CD4-positive, alpha-beta T cell treated with Interleukin-10 for 1 hour (primary cell): ENCODE measurements around the gene ANKIB1.
"Not testable (repeated sequence)": the region's sequence is repeated elsewhere in the genome, so short reads cannot be mapped to it uniquely, and the experiment has no call there.

Source experiments
- DNase-seq: peaks from one replicate; pipeline ENCODE4 v3.0.0-alpha.2; 2020

ANKIB1 gene

GRCh38 chr7:92245487-92246359, at the start of gene ANKIB1, which contains the start of gene KRIT1:
Gene ANKIB1 (plus strand): TSS chr7:92245974. CDS start chr7:92294979, 49,005 bp downstream.
Gene KRIT1 (minus strand): TSS chr7:92245914. CDS start chr7:92242135, 3,779 bp downstream.
- peak; percentile 89 for DNase-seq

GRCh38 chr7:92200791-92201190, 45.0 kb upstream of the ANKIB1 start:
- no peak for DNase-seq

DNA sequence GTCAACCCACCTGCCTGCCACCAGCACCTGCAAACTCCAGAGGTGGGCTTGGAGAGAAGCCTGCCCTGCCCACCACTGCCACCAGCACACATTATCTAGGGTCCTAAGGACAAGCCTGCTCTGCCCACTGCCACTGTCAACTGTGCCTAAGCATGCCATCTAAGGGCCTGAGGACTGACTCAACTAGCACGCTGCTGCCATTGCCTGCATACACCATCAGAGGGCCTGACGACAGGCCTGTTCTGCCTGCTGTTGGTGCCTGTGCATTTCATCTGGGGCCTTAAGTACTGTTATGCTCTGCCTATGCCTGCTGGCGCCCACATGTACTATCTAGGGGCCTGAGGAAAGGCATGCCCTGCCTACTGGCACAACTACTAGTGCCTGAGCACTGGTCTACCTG, 39.8 kb upstream of the ANKIB1 start:
- no peak for DNase-seq

GRCh38 chr7:92206672-92207071, 39.1 kb upstream of the ANKIB1 start:
- peak; percentile 2 for DNase-seq

GRCh38 chr7:92221766-92222165, 24.0 kb upstream of the ANKIB1 start:
- no peak for DNase-seq

DNA sequence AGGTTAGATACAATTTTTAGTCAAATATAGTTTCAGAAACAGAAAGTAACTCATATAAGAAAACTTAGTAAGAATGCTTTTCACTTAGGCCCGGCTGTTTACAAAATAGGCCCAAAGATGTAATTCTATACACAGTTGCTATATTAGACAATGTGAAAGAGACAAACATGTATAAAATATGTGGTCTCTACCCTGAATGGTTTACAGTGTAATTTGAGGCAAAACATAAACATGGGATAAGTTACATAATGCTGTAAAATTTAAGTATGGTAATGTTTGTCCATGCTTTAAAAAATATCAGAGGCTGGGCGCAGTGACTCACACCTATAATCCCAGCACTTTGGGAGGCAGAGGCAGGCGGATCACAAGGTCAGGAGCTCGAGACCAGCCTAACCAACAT, 18.8 kb upstream of the ANKIB1 start:
- no peak for DNase-seq

- DNase-seq: no peak
Observed at GRCh38 chr7:92228100-92228499, 17.7 kb upstream of the ANKIB1 start.

DNA sequence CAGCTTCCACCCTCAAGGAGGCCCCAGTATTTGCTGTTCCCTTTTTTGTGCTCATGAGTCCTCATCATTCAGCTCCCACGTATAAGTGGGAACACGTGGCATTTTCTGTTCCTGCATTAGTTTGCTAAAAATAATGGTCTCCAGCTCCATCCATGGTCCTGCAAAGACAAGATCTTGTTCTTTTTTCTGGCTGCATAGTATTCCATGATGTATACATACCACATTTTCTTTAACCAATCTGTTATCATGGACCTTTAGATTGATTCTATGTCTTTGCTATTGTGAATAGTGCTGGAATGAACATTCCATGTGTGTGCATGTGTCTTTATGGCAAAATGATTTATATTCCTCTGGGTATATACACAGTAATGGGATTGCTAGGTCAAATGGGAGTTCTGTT, 17.0 kb upstream of the ANKIB1 start:
- DNase-seq: no peak

- DNase-seq: no peak
Observed at GRCh38 chr7:92230547-92230946, 15.2 kb upstream of the ANKIB1 start.

DNA sequence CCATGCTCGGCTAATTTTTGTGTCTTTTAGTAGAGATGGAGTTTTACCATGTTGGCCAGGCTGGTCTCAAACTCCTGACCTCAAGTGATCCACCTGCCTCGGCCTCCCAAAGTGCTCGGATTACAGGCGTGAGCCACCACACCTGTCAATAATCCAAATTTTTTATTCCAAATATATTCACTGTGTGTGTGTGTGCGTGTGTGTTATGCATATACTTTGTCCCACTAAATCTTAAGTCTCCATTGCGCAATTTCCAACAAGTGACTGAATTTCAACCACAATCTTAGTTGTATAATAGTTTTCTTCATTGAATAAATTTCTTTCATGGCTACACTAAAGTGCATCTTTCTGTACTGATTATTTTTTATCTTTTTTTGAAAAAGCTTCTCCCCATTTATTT, 2.8 kb upstream of the ANKIB1 start:
- DNase-seq: no peak

GRCh38 chr7:92244808-92245486, 827 bp upstream of the ANKIB1 start:
- no peak for DNase-seq

DNA sequence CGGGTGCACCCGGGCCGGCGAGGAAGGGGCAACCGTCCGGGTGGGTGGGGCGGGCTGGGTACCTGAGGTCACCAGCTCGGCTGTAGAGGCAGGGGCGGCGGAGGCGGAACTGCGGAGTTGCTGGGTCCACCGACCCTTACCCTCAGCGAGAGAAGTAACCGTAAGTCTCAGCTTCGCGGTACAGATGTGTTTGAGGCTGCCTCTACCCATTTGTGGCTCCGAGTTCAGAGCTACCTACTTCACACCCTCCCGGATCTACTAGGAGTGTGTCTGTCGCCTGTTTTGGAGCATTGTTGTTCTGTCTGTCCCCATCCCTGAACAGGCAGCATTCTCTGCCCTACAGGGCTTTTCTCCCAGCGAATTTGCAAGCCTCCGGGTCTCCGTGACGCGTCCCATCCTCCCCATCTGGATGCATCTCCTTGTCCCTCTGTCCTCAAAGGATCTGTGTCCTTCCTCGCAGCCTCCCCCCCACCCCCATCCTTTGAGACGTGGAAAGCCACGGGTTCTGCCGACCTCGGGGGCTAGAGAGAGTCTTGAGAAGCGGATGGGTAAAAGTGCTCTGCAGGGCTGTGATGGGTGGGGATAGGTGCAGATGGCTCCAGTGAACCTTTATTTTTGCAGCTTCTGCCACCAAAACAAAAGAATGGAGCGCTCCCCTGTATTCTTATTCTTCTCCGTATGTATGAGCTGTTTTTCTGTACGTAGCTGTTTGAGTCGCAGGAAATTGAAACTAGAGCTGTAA, 757 bp downstream of the ANKIB1 start:
- DNase-seq: peak; percentile 37

- DNase-seq: no peak
Observed at GRCh38 chr7:92250603-92251002, 4.8 kb downstream of the ANKIB1 start.

GRCh38 chr7:92251181-92251580, 5.4 kb downstream of the ANKIB1 start:
- DNase-seq: no peak

GRCh38 chr7:92253251-92253650, 7.5 kb downstream of the ANKIB1 start:
- no peak for DNase-seq

DNA sequence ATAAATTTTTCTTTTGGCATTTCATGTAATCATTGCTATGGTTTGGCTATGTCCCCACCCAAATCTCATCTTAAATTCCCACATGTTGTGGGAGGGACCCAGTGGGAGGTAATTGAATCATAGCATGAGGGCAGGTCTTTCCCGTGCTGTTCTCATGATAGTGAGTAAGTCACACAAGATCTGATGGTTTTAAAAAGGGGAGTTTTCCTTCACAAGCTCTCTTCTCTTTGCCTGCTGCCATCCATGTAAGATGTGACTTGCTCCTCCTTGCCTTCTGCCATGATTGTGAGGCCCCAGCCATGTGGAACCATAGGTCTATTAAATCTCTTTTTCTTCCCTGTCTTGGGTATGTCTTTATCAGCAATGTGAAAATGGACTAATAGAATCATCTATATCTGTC, 9.0 kb downstream of the ANKIB1 start:
- not testable (repeated sequence) for DNase-seq

GRCh38 chr7:92255308-92255707, 9.5 kb downstream of the ANKIB1 start:
- no peak for DNase-seq

GRCh38 chr7:92259062-92259461, 13.3 kb downstream of the ANKIB1 start:
- no peak for DNase-seq

DNA sequence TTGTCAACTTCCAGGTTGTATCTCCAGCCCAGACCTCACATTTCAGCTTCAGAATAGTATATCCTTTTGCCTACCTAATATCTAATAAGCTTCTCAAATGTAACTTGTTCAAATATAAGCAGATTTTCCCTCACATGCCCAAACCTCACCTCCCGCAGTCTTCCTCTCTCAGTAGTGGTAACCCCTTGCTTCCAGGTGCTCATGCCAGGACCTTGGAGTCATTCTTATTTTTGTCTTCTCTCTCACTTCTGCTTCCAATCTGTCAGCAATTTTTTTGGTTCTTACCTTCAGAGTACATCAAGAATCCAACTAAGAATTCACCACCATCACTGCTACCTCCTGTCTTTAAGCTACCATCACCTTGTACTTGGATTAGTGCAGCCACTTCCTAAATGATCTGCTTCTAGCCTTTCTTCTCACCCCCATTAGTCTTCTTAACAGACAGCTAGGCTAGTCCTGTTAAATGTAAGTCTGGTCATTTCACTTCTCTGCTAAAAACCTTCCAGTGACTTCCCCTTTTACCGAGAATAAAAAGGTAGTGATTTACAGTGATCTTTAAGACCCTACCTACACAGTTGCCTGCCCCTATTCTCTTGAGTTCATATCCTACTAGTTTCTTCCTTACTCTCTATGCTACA, 14.0 kb downstream of the ANKIB1 start:
- DNase-seq: no peak

GRCh38 chr7:92260248-92260781, 14.5 kb downstream of the ANKIB1 start:
- DNase-seq: no peak

GRCh38 chr7:92266415-92267241, 20.9 kb downstream of the ANKIB1 start:
- DNase-seq: no peak

DNA sequence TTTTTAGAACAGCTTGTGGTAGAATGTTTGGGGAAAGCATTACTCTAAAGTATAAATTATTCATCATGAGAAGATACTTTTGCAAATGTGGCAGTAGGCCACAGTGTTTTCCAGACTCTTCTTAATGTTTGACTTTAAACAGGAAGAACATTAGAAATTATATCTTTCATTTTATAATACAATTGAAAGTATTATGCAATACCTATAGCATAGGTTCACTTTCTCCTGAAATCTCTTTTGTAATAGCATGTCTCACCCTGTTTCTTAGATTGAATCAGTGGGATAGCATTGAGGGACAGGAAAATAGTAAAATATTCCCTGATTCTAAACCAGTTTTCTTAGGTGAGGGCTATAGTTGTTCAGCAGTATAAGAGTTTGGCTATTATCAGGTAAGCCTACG, 23.1 kb downstream of the ANKIB1 start:
- no peak for DNase-seq
